Right ventricle myocardium superior (tissue), 1 donor: Measurements from ENCODE around the gene FRMD4A. TPM values are rescaled to one million over a fixed set of nuclear protein-coding genes. Genes with fewer than 3 reads are reported as not detected.

Experiments used
- ATAC-seq: fragments of 200-7000 bp; cut with Tn5 transposase; one replicate; pipeline ENCODE4 v1.9.1; 2020; ENCODE audit warnings: mild to moderate bottlenecking; ENCODE audit not compliant: poor library complexity
- DNase-seq: peaks from one replicate; pipeline ENCODE4 v3.0.0-alpha.2; 2020
- intact Hi-C: fragments of 100-400 bp; cut with DNase I; formaldehyde crosslinking; loops from one replicate; pipeline ENCODE4 v1.11.2; 2022
- total RNA-seq: library from RNA; stranded (reverse); fragmentation: NEBNext Ultra II Directional; extraction: Animal tissue kit (Norgen Biotek cat#: 25700); gene quantifications from one replicate; pipeline ENCODE4 v1.2.1, GENCODE V29; 2021
- donor health status: DM: no; HTN: yes; CAD: no; lungs with severe emphysema.

The FRMD4A gene
- total RNA-seq, 1 donor from 2014 or later, result 33.2 TPM

- DNase-seq (no peak), ATAC-seq (no peak)
- intact Hi-C loops, result no loop called here
These were observed 19.3 kb upstream of the FRMD4A start for GRCh38 chr10:14350006-14350405.

GRCh38 chr10:14349081-14349480 is 18.4 kb upstream of the FRMD4A start:
- ATAC-seq, result no peak
- DNase-seq, result no peak
- intact Hi-C loops, result no loop called here

GRCh38 chr10:14345262-14345661 is 14.5 kb upstream of the FRMD4A start:
- ATAC-seq (no peak), DNase-seq (no peak)
- intact Hi-C loops, result no loop called here

- no peak for DNase-seq
- intact Hi-C loops, result no loop called here
- no peak for ATAC-seq
These were observed 9.5 kb upstream of the FRMD4A start for GRCh38 chr10:14340051-14340744.

GRCh38 chr10:14336736-14337135 is 6.0 kb upstream of the FRMD4A start:
- intact Hi-C loops, result no loop called here
- ATAC-seq (no peak), DNase-seq (no peak)

GRCh38 chr10:14334771-14335170 is 4.0 kb upstream of the FRMD4A start:
- DNase-seq (no peak), ATAC-seq (no peak)
- intact Hi-C loops, result no loop called here

GRCh38 chr10:14333606-14334005 is 2.9 kb upstream of the FRMD4A start:
- no peak for DNase-seq
- intact Hi-C loops, result no loop called here
- no peak for ATAC-seq

GRCh38 chr10:14332903-14333302 is 2.2 kb upstream of the FRMD4A start:
- DNase-seq (no peak), ATAC-seq (no peak)
- intact Hi-C loops, result no loop called here

GRCh38 chr10:14329746-14330173 is 964 bp downstream of the FRMD4A start:
- intact Hi-C loops, result no loop called here
- ATAC-seq, result no peak
- DNase-seq, result no peak

GRCh38 chr10:14328881-14329672 is 1.6 kb downstream of the FRMD4A start:
- no peak for ATAC-seq
- intact Hi-C loops, result no loop called here
- DNase-seq, result no peak

GRCh38 chr10:14327527-14327926 is 3.2 kb downstream of the FRMD4A start:
- DNase-seq (no peak), ATAC-seq (no peak)
- intact Hi-C loops, result no loop called here

GRCh38 chr10:14326581-14326980 is 4.1 kb downstream of the FRMD4A start:
- DNase-seq, result no peak
- ATAC-seq, result no peak
- intact Hi-C loops, result no loop called here

GRCh38 chr10:14325325-14325955 is 5.3 kb downstream of the FRMD4A start:
- intact Hi-C loops, result no loop called here
- ATAC-seq, result no peak

GRCh38 chr10:14322526-14323188 is 8.1 kb downstream of the FRMD4A start:
- no peak for ATAC-seq
- intact Hi-C loops, result no loop called here

More at GRCh38 chr10:14325325-14325955, 5.3 kb downstream of the FRMD4A start:
- peak; percentile 48 for DNase-seq

GRCh38 chr10:14318007-14318406 is 12.7 kb downstream of the FRMD4A start:
- no peak for ATAC-seq

More at GRCh38 chr10:14322526-14323188, 8.1 kb downstream of the FRMD4A start:
- no peak for DNase-seq

GRCh38 chr10:14312014-14312413 is 18.7 kb downstream of the FRMD4A start:
- ATAC-seq (no peak), DNase-seq (no peak)
- intact Hi-C loops, result no loop called here

More at GRCh38 chr10:14318007-14318406, 12.7 kb downstream of the FRMD4A start:
- intact Hi-C loops, result no loop called here
- no peak for DNase-seq

GRCh38 chr10:14311206-14311957 is 19.3 kb downstream of the FRMD4A start:
- ATAC-seq, result no peak
- no peak for DNase-seq
- intact Hi-C loops, result no loop called here

GRCh38 chr10:14309593-14309992 is 21.1 kb downstream of the FRMD4A start:
- ATAC-seq, result no peak
- intact Hi-C loops, result no loop called here
- no peak for DNase-seq
